Activated B cell treated with CpG ODN at 0.5 μM for 24 hours (primary cell): Measurements from ENCODE around the gene APBB2. TPM values are rescaled to one million over a fixed set of nuclear protein-coding genes. Genes with fewer than 3 reads are reported as not detected.
"Not testable (repeated sequence)": the region's sequence is repeated elsewhere in the genome, so short reads cannot be mapped to it uniquely, and the experiment has no call there.

Experiments
- ATAC-seq: fragments of 200-7000 bp; cut with Tn5 transposase; one replicate; pipeline ENCODE4 v1.10.0; 2021; ENCODE audit warnings: low read depth, mild to moderate bottlenecking, moderate library complexity
- CTCF ChIA-PET: fragments of 350-600 bp; sonication (Branson Sonifier 250); formaldehyde crosslinking; loops from one replicate; lab custom pipeline; 2021; ENCODE audit warnings: antibody characterized with exemption; lab: Charles Lee
- POLR2A ChIA-PET: fragments of 350-600 bp; sonication (Branson Sonifier 250); formaldehyde crosslinking; loops from one replicate; lab custom pipeline; 2021; ENCODE audit warnings: antibody characterized with exemption; lab: Charles Lee
- DNase-seq: peaks from one replicate; pipeline ENCODE4 v3.0.0; 2022
- H3K27ac Mint-ChIP-seq: one replicate; pipeline ENCODE4 v1.8.0; 2020; ENCODE audit warnings: mixed read lengths
- H3K27me3 Mint-ChIP-seq: one replicate; pipeline ENCODE4 v1.8.0; 2021; ENCODE audit warnings: mixed read lengths
- H3K36me3 Mint-ChIP-seq: one replicate; pipeline ENCODE4 v1.8.0; 2021; ENCODE audit warnings: low read depth, mixed read lengths
- H3K4me1 Mint-ChIP-seq: one replicate; pipeline ENCODE4 v1.8.0; 2021; ENCODE audit warnings: mixed read lengths
- H3K4me3 Mint-ChIP-seq: one replicate; pipeline ENCODE4 v1.8.0; 2020; ENCODE audit warnings: mild to moderate bottlenecking, mixed read lengths
- H3K9me3 Mint-ChIP-seq: one replicate; pipeline ENCODE4 v1.8.0; 2020; ENCODE audit warnings: mixed read lengths
- CTCF ChIP-seq: fragments of 200-600 bp; IDR thresholded peaks from one replicate; pipeline ENCODE4 v1.8.0; 2022; ENCODE audit warnings: antibody characterized with exemption, mild to moderate bottlenecking
- intact Hi-C: fragments of 100-400 bp; cut with micrococcal nuclease; formaldehyde crosslinking; loops from one replicate; pipeline ENCODE4 v1.15.1; 2024
- total RNA-seq: library from RNA; stranded (reverse); gene quantifications from 2 replicates; pipeline ENCODE4 v1.2.3, GENCODE V29; 2022

The APBB2 gene
- total RNA-seq, 1 donor from 2014 or later = 3.7 TPM

DNA sequence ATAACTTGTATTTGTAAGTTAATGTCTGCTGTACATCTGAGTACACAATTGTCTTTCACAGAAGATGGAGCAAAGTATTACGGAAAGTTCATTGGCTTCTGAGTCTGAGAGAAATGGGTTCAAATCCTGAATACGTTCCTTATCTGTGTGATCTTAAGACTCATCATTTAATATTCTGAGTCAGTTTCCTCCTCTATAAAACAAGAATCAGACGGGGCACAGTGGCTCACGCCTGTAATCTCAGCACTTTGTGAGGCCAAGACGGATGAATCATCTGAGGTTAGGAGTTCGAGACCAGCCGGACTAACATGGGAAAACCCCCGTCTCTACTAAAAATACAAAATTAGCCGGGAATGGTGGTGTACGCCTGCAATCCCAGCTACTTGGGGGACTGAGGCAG, 57.8 kb downstream of the APBB2 start:
- Mint-ChIP-seq H3K27ac (no peak overlapping the region), H3K4me3 (no peak overlapping the region), H3K4me1 (no peaks in the 10 kb centered on the region), H3K27me3 (no peaks in the 10 kb centered on the region), H3K36me3 (no peaks in the 10 kb centered on the region), H3K9me3 (no peaks in the 10 kb centered on the region)
- TF ChIP-seq CTCF = no peak
- CTCF ChIA-PET = no interaction called here
- DNase-seq (no peak), ATAC-seq (no peak)
- intact Hi-C loops = no loop called here
- POLR2A ChIA-PET = no interaction called here

DNA sequence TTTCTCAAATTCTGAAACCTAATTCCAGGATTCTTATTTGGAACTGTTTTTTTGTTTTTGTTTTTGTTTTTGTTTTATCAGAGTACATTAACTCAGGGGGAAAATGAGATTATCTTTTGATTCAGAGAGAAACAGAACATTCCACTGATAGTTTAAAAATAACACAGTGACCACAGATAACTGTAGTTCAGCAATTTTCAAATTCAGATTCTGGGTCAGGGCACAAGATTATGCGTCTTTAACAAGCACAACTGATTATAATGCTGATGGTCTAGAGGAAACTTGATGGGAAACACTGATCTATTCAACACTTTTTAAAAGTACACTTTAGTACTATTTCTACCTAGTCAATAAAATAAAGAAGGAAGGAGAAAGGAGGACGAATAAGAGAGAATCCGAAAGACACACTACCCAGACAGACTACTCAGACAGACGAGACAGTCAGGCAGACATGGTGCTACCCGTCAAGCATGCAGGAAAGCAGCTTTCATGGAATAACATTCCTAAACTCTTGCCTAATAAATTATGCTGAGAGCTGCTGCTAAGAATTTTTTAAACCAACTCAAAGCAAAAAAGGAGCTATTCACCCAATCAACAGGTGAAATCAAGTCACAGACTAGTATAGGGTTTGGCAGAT, 59.0 kb downstream of the APBB2 start:
- no peak overlapping the region for H3K27ac Mint-ChIP-seq
- DNase-seq (no peak), ATAC-seq (no peak)
- no peaks in the 10 kb centered on the region for H3K9me3 Mint-ChIP-seq
- H3K27me3 Mint-ChIP-seq = no peaks in the 10 kb centered on the region
- no peak overlapping the region for H3K4me3 Mint-ChIP-seq
- no peak for TF ChIP-seq CTCF
- POLR2A ChIA-PET = no interaction called here
- CTCF ChIA-PET = no interaction called here
- H3K4me1 Mint-ChIP-seq = no peaks in the 10 kb centered on the region
- H3K36me3 Mint-ChIP-seq = no peaks in the 10 kb centered on the region
- intact Hi-C loops = no loop called here

- Mint-ChIP-seq H3K27me3 (no peaks in the 10 kb centered on the region), H3K4me3 (no peak overlapping the region), H3K36me3 (no peaks in the 10 kb centered on the region), H3K9me3 (no peaks in the 10 kb centered on the region), H3K27ac (no peak overlapping the region), H3K4me1 (no peaks in the 10 kb centered on the region)
- ChIA-PET POLR2A (no interaction called here), CTCF (no interaction called here)
- intact Hi-C loops = no loop called here
- ATAC-seq (no peak), DNase-seq (no peak)
- TF ChIP-seq CTCF = no peak
These were observed 59.5 kb downstream of the APBB2 start for GRCh38 chr4:41154814-41155177.

- H3K27ac Mint-ChIP-seq = no peak overlapping the region
- ChIA-PET CTCF (no interaction called here), POLR2A (no interaction called here)
- H3K4me3 Mint-ChIP-seq = no peak overlapping the region
- no peaks in the 10 kb centered on the region for H3K9me3 Mint-ChIP-seq
- no peaks in the 10 kb centered on the region for H3K36me3 Mint-ChIP-seq
- H3K4me1 Mint-ChIP-seq = no peaks in the 10 kb centered on the region
- no peak for TF ChIP-seq CTCF
- DNase-seq (no peak), ATAC-seq (no peak)
- no peaks in the 10 kb centered on the region for H3K27me3 Mint-ChIP-seq
- intact Hi-C loops = no loop called here
These were observed 60.1 kb downstream of the APBB2 start for GRCh38 chr4:41154010-41154813.

GRCh38 chr4:41150401-41150800, 63.9 kb downstream of the APBB2 start:
- intact Hi-C loops = no loop called here
- ATAC-seq (no peak), DNase-seq (no peak)
- ChIA-PET CTCF (no interaction called here), POLR2A (no interaction called here)
- no peak for TF ChIP-seq CTCF
- no peaks in the 10 kb centered on the region for H3K4me1 Mint-ChIP-seq
- no peaks in the 10 kb centered on the region for H3K36me3 Mint-ChIP-seq
- H3K27ac Mint-ChIP-seq = no peak overlapping the region
- no peaks in the 10 kb centered on the region for H3K9me3 Mint-ChIP-seq
- H3K27me3 Mint-ChIP-seq = no peaks in the 10 kb centered on the region
- H3K4me3 Mint-ChIP-seq = no peak overlapping the region

DNA sequence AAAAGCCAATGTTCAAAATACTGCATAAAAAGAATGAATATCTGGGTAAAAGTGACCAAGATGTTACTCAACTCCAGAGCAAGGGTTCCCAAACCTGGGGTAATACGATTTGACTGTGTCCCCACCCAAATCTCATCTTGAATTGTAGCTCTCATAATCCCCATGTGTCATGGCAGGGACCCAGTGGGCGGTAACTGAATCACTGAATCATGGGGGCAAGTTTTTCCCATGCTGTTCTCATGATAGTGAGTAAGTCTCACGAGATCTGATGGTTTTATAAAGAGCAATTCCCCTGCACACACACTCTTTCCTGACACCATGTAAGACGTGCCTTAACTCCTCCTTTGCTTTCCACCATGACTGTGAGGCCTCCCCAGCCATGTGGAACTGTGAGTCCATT, 64.8 kb downstream of the APBB2 start:
- H3K36me3 Mint-ChIP-seq, H3K27me3 Mint-ChIP-seq, POLR2A ChIA-PET, CTCF ChIA-PET, H3K9me3 Mint-ChIP-seq, DNase-seq, H3K27ac Mint-ChIP-seq, ATAC-seq, H3K4me3 Mint-ChIP-seq, H3K4me1 Mint-ChIP-seq, intact Hi-C loops: not testable (repeated sequence)
